ENCODE measurements around the gene DNAJB11.

The DNAJB11 gene

DNA sequence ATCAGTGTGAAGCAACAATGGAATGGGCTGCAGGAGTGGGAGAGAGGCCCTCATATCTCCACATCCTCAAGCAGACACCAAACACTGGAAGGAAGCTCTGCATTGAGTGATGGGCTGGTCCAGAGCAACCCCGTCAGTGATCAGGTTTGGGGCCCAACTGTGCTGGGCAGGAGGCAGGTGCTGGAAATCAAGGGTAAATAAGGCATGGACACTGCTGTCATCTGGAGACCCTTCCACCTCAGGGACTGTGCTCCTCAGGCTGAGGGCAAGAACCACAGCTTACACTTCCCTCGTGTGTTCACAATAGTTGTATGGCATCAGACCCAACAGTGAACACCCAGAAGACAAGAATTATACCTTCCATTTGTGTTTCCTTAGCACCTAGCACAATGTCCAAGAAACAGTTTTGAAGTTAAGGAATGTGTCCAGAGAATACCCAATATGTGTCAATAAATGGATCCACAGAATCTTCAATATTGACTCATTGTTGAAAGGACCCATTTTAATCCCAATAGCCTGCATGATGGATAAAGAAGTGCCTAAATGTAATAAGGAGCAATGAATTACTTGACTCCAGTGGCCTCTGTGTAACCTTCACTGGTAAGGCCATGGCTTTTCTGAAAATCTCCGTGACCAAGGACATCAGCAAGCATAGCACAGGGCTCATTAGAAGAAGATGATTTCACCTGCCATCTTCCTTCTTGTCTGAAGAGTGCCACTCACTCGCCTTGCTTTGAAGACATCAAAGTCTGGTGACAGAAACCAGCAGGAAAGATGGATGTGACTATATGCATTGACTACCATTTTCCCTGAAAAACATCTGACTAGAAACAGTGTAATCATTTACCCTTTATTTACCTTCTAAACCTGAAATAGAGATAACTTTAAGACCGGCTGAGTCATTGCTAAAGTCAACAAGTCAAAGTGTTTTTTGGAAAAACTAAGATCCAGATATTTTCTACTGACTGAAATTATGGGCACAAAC, 35.3 kb downstream of the DNAJB11 start:
- TF ChIP-seq ZFX (IDR thresholded peaks at IDR 0.05): no peak
- TF ChIP-seq, protein P1, sequence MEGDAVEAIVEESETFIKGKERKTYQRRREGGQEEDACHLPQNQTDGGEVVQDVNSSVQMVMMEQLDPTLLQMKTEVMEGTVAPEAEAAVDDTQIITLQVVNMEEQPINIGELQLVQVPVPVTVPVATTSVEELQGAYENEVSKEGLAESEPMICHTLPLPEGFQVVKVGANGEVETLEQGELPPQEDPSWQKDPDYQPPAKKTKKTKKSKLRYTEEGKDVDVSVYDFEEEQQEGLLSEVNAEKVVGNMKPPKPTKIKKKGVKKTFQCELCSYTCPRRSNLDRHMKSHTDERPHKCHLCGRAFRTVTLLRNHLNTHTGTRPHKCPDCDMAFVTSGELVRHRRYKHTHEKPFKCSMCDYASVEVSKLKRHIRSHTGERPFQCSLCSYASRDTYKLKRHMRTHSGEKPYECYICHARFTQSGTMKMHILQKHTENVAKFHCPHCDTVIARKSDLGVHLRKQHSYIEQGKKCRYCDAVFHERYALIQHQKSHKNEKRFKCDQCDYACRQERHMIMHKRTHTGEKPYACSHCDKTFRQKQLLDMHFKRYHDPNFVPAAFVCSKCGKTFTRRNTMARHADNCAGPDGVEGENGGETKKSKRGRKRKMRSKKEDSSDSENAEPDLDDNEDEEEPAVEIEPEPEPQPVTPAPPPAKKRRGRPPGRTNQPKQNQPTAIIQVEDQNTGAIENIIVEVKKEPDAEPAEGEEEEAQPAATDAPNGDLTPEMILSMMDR (conservative IDR thresholded peaks at IDR 0.05): no peak
- no peak overlapping the region for H3K27ac ChIP-seq

DNA sequence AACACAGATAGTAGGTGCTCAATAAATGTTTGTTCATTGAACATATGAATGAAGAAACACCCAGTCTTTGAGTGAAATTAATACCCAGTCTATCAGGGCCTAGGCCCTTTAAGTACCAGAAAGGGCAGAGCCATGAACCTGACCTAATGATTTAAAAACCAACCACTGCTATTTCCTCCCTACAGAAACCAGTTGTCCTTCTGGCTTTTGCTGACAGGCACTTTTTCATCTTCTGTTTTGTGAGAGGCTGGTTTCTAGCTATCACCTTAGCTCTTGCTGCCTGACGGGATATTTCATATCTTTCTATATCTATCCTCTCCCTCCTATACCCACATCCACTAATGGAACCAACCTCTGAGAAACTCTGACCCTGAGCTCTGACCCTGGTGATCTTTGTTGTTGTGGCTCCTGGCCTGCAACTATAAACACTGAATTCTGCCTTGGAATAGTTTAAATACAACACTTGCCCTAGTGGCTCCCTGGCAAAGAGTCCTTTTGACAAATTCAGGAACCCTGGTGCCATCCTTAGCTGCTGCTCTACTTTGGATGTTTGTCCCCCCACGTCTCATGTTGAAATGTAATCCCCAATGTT, 38.2 kb downstream of the DNAJB11 start:
- TF ChIP-seq, protein P1 (conservative IDR thresholded peaks at IDR 0.05): no peak
- no peak for TF ChIP-seq ZFX (IDR thresholded peaks at IDR 0.05)
- H3K27ac ChIP-seq: no peak overlapping the region

DNA sequence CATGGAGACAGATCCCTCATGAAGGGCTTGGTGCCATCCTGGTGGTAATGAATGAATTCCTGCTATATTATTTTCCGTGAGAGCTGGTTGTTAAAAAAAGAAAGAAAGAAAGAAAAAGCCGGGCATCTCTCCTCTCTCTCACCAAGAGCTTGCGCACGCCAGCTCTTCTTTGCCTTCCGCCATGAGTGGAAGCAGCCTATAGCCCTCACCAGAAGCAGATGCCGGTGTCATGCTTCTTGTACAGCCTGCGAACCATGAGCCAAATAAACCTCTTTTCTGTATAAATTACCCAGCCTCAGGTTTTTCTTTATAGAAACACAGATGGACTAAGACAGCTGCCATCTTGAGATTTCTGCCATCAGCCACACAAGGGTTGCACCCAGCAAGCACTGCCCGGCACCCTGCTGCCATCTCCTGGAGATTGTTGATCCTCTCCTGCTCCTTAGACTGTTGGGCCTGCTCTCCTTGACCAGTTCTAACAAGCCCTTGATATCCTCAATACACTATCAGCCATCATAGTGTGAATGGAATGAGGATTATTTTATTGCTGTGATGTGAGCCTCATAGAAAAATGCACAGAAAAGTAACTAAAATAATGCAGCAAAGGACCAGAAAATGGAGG, 38.8 kb downstream of the DNAJB11 start:
- H3K27ac ChIP-seq: no peak overlapping the region
- no peak for TF ChIP-seq ZFX (IDR thresholded peaks at IDR 0.05)
- TF ChIP-seq, protein P1 (conservative IDR thresholded peaks at IDR 0.05): peak; percentile 40

DNA sequence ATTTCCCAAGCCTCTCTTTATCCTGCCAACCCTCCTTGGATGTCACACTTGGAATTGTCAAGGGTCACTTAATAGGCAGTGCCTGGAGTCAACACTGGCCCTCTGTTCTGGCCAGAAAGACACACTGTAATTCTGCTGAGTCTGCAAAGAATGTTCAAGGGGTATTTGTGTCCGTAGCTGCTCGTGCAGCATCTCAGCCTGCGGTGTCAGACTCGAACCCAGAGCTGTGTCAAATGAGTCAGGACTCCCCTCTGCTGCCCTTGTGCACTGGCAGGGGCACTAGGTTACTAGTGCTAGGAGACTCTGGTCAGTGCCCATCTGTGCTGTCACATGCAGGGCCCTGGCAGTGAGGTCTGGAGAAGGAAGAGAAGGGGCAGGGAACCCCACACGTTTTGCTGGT, 41.5 kb downstream of the DNAJB11 start:
- TF ChIP-seq ZFX (IDR thresholded peaks at IDR 0.05): no peak
- TF ChIP-seq, protein P1 (conservative IDR thresholded peaks at IDR 0.05): no peak
- H3K27ac ChIP-seq: no peak overlapping the region

DNA sequence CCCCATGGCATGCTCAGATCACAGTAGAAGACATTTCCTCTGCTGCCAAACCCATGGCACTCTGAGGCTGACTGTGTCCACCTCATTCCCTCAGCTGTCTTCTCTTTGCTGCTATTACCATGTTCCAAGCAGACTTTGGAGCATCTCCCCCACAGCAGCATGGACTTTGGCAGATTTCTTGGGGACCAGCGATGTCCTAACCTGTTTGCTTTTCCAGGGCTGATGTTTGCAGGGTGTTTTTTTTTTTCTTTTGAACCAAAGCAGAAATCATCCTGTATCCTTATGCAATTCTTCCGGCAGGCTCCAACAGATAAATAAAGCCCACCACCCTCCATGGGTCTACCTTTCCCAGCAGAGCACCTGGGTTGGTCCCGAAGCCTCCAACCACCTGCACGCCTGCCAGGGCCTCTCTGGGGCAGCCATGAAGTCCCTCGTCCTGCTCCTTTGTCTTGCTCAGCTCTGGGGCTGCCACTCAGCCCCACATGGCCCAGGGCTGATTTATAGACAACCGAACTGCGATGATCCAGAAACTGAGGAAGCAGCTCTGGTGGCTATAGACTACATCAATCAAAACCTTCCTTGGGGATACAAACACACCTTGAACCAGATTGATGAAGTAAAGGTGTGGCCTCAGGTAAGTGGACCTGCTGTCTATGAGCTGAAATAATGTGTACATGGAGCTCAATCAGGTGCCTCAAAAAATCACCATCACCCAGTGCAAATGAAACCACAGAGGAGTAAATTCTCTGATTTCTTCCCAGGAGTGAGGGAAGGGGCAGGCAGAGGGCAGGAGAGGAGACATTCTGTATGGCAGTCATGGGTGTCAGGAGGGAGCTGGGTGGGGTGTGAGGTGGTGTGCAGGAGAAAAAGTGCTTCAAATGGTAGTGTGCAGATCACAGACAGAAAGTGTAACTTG, 42.5 kb downstream of the DNAJB11 start, which contains the start of gene AHSG:
Gene AHSG, plus strand, starts transcription at position 340 of the 916 bp plus-strand sequence. Its CDS starts 82 bp downstream, at position 422.
- H3K27ac ChIP-seq: no peak within 1 kb of the TSS
- TF ChIP-seq, protein P1 (conservative IDR thresholded peaks at IDR 0.05): no peak

DNA sequence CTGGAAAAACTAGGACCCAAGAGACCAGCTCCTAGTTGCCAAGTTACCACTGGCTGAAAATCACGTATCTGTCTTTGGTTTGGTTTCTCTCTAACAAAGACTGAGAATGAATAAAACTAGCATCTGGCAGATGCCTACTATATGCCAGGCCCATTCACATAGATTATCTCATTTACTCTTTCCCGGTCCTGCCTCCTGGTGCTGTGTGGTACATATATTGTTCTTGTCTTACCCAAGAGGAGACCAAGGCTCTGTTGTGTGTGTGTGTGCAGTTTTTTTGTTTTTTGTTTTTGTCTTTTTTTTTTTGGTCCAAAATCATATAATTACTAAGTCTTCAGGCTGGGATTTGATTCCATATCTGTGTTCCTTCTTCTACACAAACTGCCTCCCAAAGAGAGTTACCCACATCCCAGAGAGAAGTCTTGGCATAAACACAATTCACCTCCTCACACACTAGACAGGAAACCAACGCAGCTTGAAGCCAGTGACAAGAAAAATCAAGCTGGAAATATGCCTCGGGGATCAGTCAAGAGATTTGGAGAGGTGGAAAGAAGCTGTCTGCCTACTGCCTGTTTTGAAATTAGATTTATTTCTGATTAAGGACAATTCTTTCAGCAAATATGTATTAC, 43.2 kb downstream of the DNAJB11 start:
- no peak overlapping the region for H3K27ac ChIP-seq
- no peak for TF ChIP-seq ZFX (IDR thresholded peaks at IDR 0.05)
- TF ChIP-seq, protein P1 (conservative IDR thresholded peaks at IDR 0.05): no peak

Measured in C4-2B (cell line).